GM21576 (cell line): Measurements from ENCODE around the gene ATP5ME.
"Not testable (repeated sequence)": the region's sequence is repeated elsewhere in the genome, so short reads cannot be mapped to it uniquely, and the experiment has no call there.

Experiments used
- ATAC-seq: cut with Tn5 transposase; IDR thresholded peaks from one replicate; pipeline ENCODE4 v1.9.1; 2021; ENCODE audit warnings: mild to moderate bottlenecking, moderate library complexity; ENCODE audit not compliant: unreplicated experiment

ATP5ME gene

DNA sequence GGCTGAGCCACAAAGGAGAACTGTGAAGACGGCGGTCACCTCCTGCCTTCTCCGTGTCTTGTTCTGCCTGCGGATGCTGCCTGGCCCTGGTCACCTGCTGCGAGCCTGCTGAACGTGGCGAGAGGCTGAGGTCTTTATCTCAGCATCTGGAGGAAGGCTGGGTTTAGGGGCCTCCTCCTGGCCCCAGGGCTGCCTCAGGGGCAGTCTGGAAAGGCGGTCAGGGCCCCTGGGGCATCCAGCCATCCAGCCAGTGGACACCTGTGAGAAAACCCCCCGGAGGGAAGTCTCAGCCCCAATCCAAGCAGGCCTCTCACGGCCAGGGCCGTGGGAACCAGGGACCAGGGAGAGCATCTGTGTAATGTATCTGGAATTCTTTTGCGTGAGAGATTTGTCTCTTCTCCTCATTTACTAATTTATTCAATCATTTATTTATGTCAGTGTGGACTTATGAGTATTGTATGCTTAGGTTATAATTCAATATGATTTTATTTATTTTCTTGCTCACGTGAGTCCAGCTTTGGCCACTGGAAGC is 37.4 kb downstream of the ATP5ME start:
- no peak for ATAC-seq

GRCh38 chr4:635851-636627 is 38.0 kb downstream of the ATP5ME start:
- no peak for ATAC-seq

- ATAC-seq: not testable (repeated sequence)
Measured at GRCh38 chr4:635066-635835, 38.8 kb downstream of the ATP5ME start.

GRCh38 chr4:634599-634985 is 39.5 kb downstream of the ATP5ME start:
- ATAC-seq: no peak

DNA sequence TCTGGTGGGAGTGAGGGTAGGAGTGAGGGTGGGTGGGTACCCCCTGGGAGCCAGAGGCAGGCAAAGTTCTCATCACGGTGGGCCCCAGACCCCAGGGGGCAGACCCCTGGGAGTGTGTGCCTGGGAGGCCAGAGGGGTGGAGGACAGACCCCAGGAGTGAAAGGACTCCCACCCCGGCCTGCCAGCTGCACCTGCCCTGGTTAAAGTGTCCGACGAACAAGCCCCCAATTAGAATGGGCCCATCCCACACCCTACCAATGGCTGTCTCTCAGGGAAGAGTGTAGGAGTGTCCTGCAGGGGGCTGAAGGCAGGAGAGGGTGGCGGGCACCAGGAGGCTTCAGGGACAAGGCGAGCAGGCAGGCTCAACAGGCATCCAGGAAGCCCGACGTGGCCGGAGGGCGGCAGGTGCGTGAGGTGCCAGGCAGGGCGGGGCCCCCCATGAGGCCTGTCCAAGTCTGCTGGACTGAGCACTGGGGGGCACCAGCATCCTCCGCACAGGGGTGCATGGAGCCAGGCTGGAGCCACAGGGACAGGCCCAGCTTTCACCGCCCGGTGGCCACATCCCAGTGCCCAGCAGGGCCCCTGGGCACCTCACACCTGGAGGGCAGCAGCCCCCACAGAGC is 40.0 kb downstream of the ATP5ME start:
- ATAC-seq: no peak

DNA sequence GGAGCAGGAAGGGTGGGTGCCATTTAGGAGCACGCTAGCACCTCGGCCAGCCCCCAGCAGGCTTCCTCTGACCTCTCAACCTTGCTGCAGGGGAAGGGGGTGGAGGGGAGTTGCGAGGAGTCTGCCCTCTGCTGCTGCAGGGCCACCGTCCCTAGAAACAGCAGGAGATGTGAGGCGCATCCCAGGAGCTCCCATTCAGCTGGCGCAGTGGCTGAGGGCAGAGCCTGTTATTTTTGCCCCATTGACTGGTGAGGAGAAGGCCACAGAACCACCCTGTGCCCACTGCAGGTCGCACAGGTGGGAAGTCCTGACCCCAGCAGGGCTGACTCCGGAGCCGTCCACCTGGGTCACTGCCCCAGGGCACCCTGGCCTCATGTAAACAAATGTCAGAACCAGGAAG is 40.7 kb downstream of the ATP5ME start:
- ATAC-seq: no peak

DNA sequence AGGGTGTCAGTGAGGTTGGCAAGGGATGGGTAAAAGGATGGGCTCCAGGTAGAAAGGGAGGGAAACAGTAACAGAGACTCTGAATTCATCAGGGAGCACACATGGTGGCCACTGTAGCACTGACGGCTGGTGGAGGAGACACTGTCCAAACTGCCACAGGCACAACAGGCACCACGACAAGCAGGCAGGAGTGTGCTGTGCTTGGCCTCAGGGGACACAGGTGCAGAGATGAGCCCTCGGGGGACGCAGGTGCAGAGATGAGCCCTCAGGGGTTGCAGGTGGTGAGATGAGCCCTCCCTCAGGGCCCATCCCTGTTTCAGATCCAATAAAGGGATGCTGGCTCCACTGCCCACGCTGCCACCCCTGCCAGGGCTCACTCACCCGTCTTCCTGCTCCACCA is 41.1 kb downstream of the ATP5ME start:
- ATAC-seq: no peak

DNA sequence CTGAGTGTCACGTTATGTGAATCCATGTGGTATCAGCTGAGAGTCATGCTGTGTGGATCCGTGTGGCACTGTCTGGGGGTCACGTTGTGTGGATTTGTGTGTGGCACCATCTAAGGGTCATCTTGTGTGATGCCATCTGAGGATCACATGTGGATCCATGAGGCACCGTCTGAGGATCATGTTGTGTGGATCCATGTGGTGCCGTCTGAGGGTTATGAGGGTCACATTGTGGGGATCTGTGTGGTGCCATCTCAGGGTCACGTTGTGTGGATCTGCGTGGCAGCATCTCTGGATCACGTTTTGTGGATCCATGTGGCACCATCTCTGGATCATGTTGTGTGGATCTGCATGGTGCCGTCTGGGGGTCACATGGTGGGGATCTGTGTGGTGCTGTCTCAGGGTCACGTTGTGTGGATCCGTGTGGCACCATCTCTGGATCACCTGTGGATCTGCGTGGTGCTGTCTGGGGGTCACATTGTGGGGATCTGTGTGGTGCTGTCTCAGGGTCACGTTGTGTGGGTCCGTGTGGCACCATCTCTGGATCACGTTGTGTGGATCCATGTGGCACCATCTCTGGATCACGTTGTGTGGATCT is 41.8 kb downstream of the ATP5ME start:
- ATAC-seq: no peak

DNA sequence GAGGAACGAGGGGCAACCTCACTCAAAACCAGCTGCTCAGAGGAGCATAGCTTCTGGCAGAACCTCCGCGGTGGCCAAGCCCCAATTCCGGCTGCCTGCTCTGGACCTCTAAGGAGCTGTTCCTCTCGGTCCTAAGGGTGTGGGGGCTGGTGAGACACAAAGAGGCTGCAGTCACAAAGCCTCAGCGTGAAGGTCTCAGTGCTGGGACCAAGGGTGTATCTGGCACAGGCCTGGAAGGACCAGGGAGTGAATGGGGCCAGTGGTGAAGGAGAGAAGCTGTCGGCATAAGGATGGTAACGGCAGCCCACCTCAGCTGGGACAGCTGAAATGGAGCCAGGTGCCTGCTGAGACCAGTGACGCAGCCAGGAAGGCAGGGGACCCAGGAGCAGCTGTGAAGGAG is 43.4 kb downstream of the ATP5ME start:
- no peak for ATAC-seq

GRCh38 chr4:629915-630641 is 44.0 kb downstream of the ATP5ME start:
- ATAC-seq: no peak

GRCh38 chr4:629636-629914 is 44.5 kb downstream of the ATP5ME start:
- no peak for ATAC-seq

DNA sequence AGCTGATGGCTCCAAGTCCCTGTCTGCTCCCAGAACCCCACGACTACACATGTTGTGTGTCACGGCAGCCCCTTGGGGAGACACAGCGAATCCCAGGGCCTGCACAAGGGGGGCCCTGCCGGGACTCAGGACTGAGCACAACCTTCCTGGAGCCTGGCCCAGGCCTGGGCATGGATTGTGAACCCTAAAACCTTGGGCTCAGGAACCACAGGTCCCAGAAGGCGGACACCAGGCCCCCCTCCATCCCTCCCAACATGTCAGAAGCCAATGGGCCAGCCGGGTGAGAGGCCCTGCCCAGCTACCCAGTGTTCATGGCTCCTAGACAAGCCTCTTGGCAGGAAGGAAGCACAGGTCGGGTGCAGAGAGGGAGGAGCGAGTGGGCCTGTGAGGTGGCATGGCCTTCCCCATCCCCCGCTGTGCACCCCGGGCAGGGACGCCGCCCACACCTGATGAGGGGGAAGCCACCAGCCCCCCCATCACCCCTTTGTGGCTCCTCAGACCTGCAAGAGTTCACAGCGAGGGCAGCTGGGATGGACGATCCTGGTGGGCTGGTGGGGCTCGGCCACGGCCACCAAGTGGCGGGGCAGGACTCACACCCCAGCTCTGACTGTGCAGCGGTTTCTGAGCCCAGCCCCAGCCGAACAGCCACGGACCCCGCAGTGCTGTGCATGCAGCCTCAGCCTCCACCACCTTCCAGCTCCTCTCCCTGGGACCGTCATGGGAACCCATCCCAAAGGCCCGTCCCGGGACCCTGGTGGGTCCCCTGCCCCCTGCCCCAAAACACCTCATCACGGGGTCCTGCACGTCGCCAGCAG is 45.0 kb downstream of the ATP5ME start:
- ATAC-seq: no peak

GRCh38 chr4:628311-628741 is 45.8 kb downstream of the ATP5ME start:
- ATAC-seq: no peak

DNA sequence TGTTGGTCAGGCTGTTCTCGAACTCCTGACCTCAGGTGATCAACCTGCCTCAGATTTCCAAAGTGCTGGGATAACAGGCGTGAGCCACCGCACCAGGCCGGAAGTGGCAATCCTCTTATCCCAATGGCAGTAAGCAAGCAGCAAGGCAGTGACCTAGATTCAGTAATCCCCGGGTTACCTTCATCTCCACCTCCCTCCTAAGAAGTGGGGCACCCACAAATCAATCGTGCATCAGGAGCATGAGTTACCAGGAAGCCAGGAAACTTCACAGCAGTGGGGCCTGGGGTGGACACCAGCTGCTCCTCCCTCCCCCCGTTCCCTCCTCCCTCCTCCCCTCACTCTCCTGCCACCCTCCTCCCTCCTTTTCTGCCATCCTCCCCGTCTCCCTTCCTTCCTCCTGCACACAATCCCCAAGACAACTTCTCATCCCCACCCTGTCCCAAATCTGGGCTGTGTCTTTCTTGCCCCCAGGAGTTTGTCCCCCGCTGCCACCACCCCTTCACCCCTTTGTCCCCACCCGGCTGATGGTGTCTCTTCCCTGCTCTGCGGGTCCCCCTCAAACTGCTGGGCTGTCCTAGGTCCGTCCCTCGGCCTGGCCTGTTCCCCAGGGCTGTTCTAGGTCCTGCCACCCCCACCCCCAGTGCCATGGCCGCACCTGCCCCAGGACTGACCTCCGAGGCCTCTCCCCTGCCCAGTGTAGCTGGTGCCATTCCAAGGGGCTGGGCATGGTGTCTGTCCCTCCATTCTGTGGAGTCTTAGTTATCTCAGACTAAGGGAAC is 46.5 kb downstream of the ATP5ME start:
- no peak for ATAC-seq

GRCh38 chr4:626201-627091 is 47.6 kb downstream of the ATP5ME start:
- ATAC-seq: no peak

- ATAC-seq: no peak
Measured at GRCh38 chr4:625631-626161, 48.4 kb downstream of the ATP5ME start.

DNA sequence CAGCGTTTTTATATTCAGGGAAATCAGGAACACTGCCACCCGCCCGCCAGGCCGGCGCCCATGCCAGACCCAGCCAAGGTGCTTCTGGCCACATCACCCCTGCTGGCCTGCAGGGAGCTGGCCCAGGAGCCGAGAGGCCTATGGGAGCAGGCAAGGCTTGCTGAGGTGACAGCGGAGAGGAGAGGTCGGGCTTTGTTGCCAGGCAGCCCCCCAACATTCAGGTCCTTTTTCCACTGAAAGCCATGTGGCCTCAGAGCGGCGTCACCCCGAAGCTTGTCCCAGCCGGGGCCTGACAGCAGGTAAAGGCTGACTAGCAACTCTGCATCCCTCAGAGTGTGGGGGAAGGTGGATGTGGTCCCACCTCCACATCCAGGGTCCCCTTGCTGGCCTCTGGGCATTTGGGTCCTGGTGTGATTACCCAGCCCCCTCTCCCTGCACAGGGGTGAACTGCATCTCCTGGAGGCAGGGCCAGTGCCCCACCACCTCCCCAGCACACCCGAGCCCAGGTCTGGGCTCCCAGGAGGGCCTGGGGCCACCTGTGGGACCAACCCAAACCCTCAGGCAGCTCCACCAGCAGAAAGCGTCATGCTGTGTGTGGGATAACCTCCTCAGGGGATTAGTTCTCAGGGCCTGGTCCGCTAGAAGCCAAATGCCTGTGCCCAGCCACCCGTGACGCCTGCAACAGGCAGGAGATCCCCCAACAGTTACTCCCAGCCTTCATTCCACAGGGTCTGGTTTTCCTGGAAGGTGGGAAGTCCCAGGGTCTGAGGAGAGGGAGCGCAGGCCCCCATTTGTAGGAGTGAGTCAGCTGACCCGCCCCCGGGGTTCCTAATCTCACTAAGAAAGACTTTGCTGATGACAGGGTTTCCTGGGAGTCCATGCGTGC is 49.1 kb downstream of the ATP5ME start, which contains the start of gene PDE6B:
Gene PDE6B (plus strand): TSS at position 869 of the 886 bp plus-strand sequence. CDS start 54 bp downstream, outside the sequence.
- ATAC-seq: no peak
